HG02678 (cell line): ENCODE measurements around the gene BEST4.
"Not testable (repeated sequence)": the region's sequence is repeated elsewhere in the genome, so short reads cannot be mapped to it uniquely, and the experiment has no call there.

Experiments used
- ATAC-seq: cut with Tn5 transposase; IDR thresholded peaks from one replicate; pipeline ENCODE4 v1.9.1; 2021; ENCODE audit warnings: mild to moderate bottlenecking, moderate library complexity; ENCODE audit not compliant: unreplicated experiment

The BEST4 gene

GRCh38 chr1:44778705-44779576 is 9.0 kb downstream of the BEST4 start:
- no peak for ATAC-seq

- ATAC-seq: no peak
These were observed 9.9 kb downstream of the BEST4 start for GRCh38 chr1:44777969-44778635.

- ATAC-seq: no peak
These were observed 10.4 kb downstream of the BEST4 start for GRCh38 chr1:44777547-44777946.

- ATAC-seq: no peak
These were observed 11.3 kb downstream of the BEST4 start for GRCh38 chr1:44776730-44777068.

GRCh38 chr1:44775930-44776729 is 11.8 kb downstream of the BEST4 start:
- no peak for ATAC-seq

GRCh38 chr1:44775078-44775929 is 12.7 kb downstream of the BEST4 start, which contains the start of gene RPS8:
Gene RPS8, plus strand, starts transcription at chr1:44775540. Its CDS starts 57 bp downstream, at chr1:44775597.
- peak; percentile 80 for ATAC-seq

GRCh38 chr1:44766421-44766820 is 21.5 kb downstream of the BEST4 start:
- ATAC-seq: not testable (repeated sequence)

GRCh38 chr1:44760876-44761275 is 27.1 kb downstream of the BEST4 start:
- no peak for ATAC-seq

- ATAC-seq: no peak
These were observed 28.9 kb downstream of the BEST4 start for GRCh38 chr1:44759077-44759476.

- ATAC-seq: peak; percentile 67
These were observed 30.6 kb downstream of the BEST4 start for GRCh38 chr1:44757420-44757819.

GRCh38 chr1:44747878-44748277 is 40.1 kb downstream of the BEST4 start:
- no peak for ATAC-seq

- no peak for ATAC-seq
These were observed 44.8 kb downstream of the BEST4 start for GRCh38 chr1:44743211-44743610.

GRCh38 chr1:44740179-44740617 is 47.8 kb downstream of the BEST4 start:
- ATAC-seq: no peak

- ATAC-seq: peak; percentile 99
These were observed 48.4 kb downstream of the BEST4 start, which contains the start of gene KIF2C for GRCh38 chr1:44739307-44740178. Gene KIF2C, plus strand, starts transcription at chr1:44739837. Its CDS starts 96 bp downstream, at chr1:44739933.

- ATAC-seq: not testable (repeated sequence)
These were observed 49.0 kb downstream of the BEST4 start for GRCh38 chr1:44738953-44739306.

GRCh38 chr1:44735992-44736391 is 52.0 kb downstream of the BEST4 start:
- no peak for ATAC-seq

- ATAC-seq: no peak
These were observed 54.2 kb downstream of the BEST4 start for GRCh38 chr1:44733784-44734183.
